Common myeloid progenitor, CD34-positive (primary cell): ENCODE data around the gene NTM.

Experiments
- CTCF ChIA-PET: fragments of 350-600 bp; sonication (Branson Sonifier 250); formaldehyde crosslinking; loops from one replicate; lab custom pipeline; 2021; ENCODE audit warnings: antibody characterized with exemption; lab: Charles Lee
- POLR2A ChIA-PET: fragments of 350-600 bp; sonication (Branson Sonifier 250); formaldehyde crosslinking; loops from one replicate; lab custom pipeline; 2021; ENCODE audit warnings: antibody characterized with exemption; lab: Charles Lee
- DNase-seq, 3 donors: peaks; one replicate each; pipeline versions ENCODE4 v3.0.0 to v3.0.0-alpha.2; 2013
- H3K27ac ChIP-seq, 2 experiments: 1 replicate in 1 of 2; 2 replicates in 1 of 2; pipeline ENCODE4 v1.7.0; 2013; ENCODE audit warnings: inconsistent platforms in 2 of 2, low read length in 2 of 2, mild to moderate bottlenecking in 2 of 2, low read depth in 1 of 2, moderate library complexity in 1 of 2; ENCODE audit not compliant: severe bottlenecking in 2 of 2, insufficient read depth in 1 of 2, poor library complexity in 1 of 2
- H3K27me3 ChIP-seq, 5 experiments: replicated peaks in 2 of 5; 1 replicate in 3 of 5; 2 replicates in 2 of 5; pipeline versions ENCODE4 v1.6.1 to v1.7.0; 2013; ENCODE audit warnings: low read length in 4 of 5, mild to moderate bottlenecking in 2 of 5, moderate library complexity in 2 of 5, inconsistent platforms in 1 of 5; ENCODE audit not compliant: insufficient read depth in 5 of 5, control insufficient read depth in 4 of 5
- H3K36me3 ChIP-seq, 4 experiments: 1 replicate in 2 of 4; 2 replicates in 2 of 4; pipeline versions ENCODE4 v1.6.1 to v1.7.0; 2013; ENCODE audit warnings: low read length in 3 of 4, control low read depth in 1 of 4, mild to moderate bottlenecking in 1 of 4; ENCODE audit not compliant: control insufficient read depth in 4 of 4, insufficient read depth in 4 of 4
- H3K4me1 ChIP-seq, 4 experiments: 1 replicate in 3 of 4; 2 replicates in 1 of 4; pipeline versions ENCODE4 v1.6.1 to v1.7.1; 2013; ENCODE audit warnings: low read length in 3 of 4, mild to moderate bottlenecking in 3 of 4, control low read depth in 1 of 4, inconsistent platforms in 1 of 4, moderate library complexity in 1 of 4; ENCODE audit not compliant: control insufficient read depth in 4 of 4, insufficient read depth in 4 of 4; ENCODE audit errors: control extremely low read depth in 1 of 4
- H3K4me3 ChIP-seq, 7 experiments: 1 replicate in 4 of 7; 2 replicates in 3 of 7; pipeline versions ENCODE4 v1.5.1 to v1.7.0; 2013; ENCODE audit warnings: mild to moderate bottlenecking in 7 of 7, low read length in 6 of 7, moderate library complexity in 6 of 7, inconsistent platforms in 2 of 7, low read depth in 2 of 7, control low read depth in 1 of 7; ENCODE audit not compliant: insufficient read depth in 4 of 7, control insufficient read depth in 1 of 7; ENCODE audit errors: extremely low read depth in 1 of 7
- H3K9me3 ChIP-seq, 5 experiments: 1 replicate in 4 of 5; 2 replicates in 1 of 5; pipeline versions ENCODE4 v1.6.1 to v1.7.1; 2013; ENCODE audit warnings: low read length in 4 of 5, mild to moderate bottlenecking in 2 of 5, inconsistent platforms in 1 of 5, low read depth in 1 of 5, moderate library complexity in 1 of 5; ENCODE audit not compliant: control insufficient read depth in 4 of 5, insufficient read depth in 2 of 5; ENCODE audit errors: control extremely low read depth in 1 of 5
- WGBS: methylation state at CpG from one replicate; pipeline ENCODE4 v1.1.5; 2013; ENCODE audit not compliant: insufficient coverage; 5-methylcytosine and 5-hydroxymethylcytosine counted together

NTM gene

GRCh38 chr11:131897956-131898355 is 527.5 kb downstream of the NTM start:
- Histone ChIP-seq H3K27me3 (peaks cover 0 to 18% (median 12%) of the 10 kb centered on the region in 5 experiments), H3K9me3 (no peaks in the 10 kb centered on the region), H3K36me3 (no peaks in the 10 kb centered on the region), H3K4me1 (no peaks in the 10 kb centered on the region), H3K4me3 (no peak overlapping the region), H3K27ac (no peak overlapping the region)
- ChIA-PET CTCF (no interaction called here), POLR2A (no interaction called here)
- WGBS = 100% methylated on average over 1 of the region's 5 CpGs
- no peak for DNase-seq

DNA sequence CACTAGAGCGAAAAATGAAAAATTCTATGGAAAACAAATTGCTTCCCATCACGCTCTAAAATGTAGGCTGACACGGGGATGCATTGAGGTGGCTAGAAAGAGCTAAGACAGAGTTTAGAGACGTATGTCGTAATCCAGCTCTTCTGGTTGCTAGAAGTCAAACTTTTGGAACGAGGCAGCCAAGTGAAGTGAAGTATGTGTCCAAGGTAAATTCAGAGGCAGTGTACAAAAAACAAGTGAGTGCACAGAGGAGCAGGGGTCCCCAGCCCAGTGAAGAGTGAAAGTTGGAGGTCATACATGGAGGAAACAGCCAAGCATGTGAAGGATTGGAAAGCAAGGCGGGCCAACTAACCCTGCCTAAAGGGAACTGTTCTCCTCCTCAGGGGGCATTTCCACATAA is 528.5 kb downstream of the NTM start:
- POLR2A ChIA-PET = no interaction called here
- no peaks in the 10 kb centered on the region for H3K36me3 ChIP-seq
- CTCF ChIA-PET = interaction anchor here (1.0 kb wide), 1 partner anchor 205 kb away, joined by 3 read pairs; no protein-coding TSS in a partner anchor
- DNase-seq = no peak
- H3K9me3 ChIP-seq = no peaks in the 10 kb centered on the region
- H3K27ac ChIP-seq = no peak overlapping the region
- WGBS = 99% methylated on average over 6 of the region's 7 CpGs
- no peaks in the 10 kb centered on the region for H3K4me1 ChIP-seq
- H3K27me3 ChIP-seq = peaks cover 0 to 20% (median 12%) of the 10 kb centered on the region in 5 experiments
- H3K4me3 ChIP-seq = no peak overlapping the region

GRCh38 chr11:131899950-131900580 is 529.6 kb downstream of the NTM start:
- Histone ChIP-seq H3K4me1 (no peaks in the 10 kb centered on the region), H3K27me3 (peaks cover 0 to 24% (median 13%) of the 10 kb centered on the region in 5 experiments), H3K36me3 (no peaks in the 10 kb centered on the region), H3K4me3 (no peak overlapping the region), H3K27ac (no peak overlapping the region), H3K9me3 (no peaks in the 10 kb centered on the region)
- WGBS = 18% methylated on average over 6 of the region's 6 CpGs
- CTCF ChIA-PET = interaction anchor here (1.0 kb wide), 1 partner anchor 206 kb away, joined by 3 read pairs; no protein-coding TSS in a partner anchor
- no peak for DNase-seq
- POLR2A ChIA-PET = no interaction called here

GRCh38 chr11:131902421-131902820 is 532.0 kb downstream of the NTM start:
- DNase-seq = no peak
- H3K27ac ChIP-seq = no peak overlapping the region
- H3K4me1 ChIP-seq = no peaks in the 10 kb centered on the region
- no peak overlapping the region for H3K4me3 ChIP-seq
- WGBS = 67% methylated on average over 1 of the region's 1 CpG
- peaks cover 8 to 44% (median 25%) of the 10 kb centered on the region in 5 experiments for H3K27me3 ChIP-seq
- POLR2A ChIA-PET = no interaction called here
- no peaks in the 10 kb centered on the region for H3K9me3 ChIP-seq
- no peaks in the 10 kb centered on the region for H3K36me3 ChIP-seq
- CTCF ChIA-PET = interaction anchor here (1.1 kb wide), 1 partner anchor 15 kb away, joined by 3 read pairs; no protein-coding TSS in a partner anchor

GRCh38 chr11:131903074-131903473 is 532.7 kb downstream of the NTM start:
- POLR2A ChIA-PET = no interaction called here
- no peak for DNase-seq
- CTCF ChIA-PET = interaction anchor here (1.0 to 1.1 kb wide), 2 partner anchors 16 to 156 kb away, joined by 3 to 5 read pairs; no protein-coding TSS in a partner anchor
- Histone ChIP-seq H3K4me1 (no peaks in the 10 kb centered on the region), H3K9me3 (no peaks in the 10 kb centered on the region), H3K27me3 (peaks cover 9 to 50% (median 27%) of the 10 kb centered on the region in 5 experiments), H3K4me3 (no peak overlapping the region), H3K36me3 (no peaks in the 10 kb centered on the region), H3K27ac (no peak overlapping the region)
- 100% methylated on average over 3 of the region's 5 CpGs for WGBS

DNA sequence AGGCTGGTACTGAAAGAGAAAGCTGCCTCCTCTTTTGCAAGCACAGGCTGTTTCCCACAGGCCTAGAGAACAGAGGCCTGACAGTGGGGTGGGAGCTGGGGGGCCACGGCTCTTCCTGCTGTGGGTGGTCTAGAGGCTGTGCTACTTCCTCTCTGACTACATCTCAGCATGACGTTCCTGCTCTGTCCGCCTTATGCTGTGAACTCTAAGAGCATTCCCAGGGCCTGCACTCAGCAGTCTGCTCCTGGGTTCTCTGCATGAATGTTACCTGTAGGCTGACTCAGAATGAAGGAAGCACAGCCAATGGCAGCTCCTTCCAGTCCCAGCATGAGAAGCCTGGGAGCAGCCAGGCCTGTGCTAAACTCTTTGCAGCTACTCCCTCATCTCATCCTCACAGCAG is 534.3 kb downstream of the NTM start:
- Histone ChIP-seq H3K27me3 (peaks cover 21 to 64% (median 33%) of the 10 kb centered on the region in 5 experiments), H3K4me3 (no peak overlapping the region), H3K36me3 (no peaks in the 10 kb centered on the region), H3K27ac (no peak overlapping the region), H3K4me1 (no peaks in the 10 kb centered on the region), H3K9me3 (no peaks in the 10 kb centered on the region)
- WGBS = 60% methylated on average over 3 of the region's 3 CpGs
- ChIA-PET CTCF (interaction anchor here (1.1 kb wide), 1 partner anchor 35 kb away, joined by 4 read pairs; no protein-coding TSS in a partner anchor), POLR2A (no interaction called here)
- DNase-seq = no peak

DNA sequence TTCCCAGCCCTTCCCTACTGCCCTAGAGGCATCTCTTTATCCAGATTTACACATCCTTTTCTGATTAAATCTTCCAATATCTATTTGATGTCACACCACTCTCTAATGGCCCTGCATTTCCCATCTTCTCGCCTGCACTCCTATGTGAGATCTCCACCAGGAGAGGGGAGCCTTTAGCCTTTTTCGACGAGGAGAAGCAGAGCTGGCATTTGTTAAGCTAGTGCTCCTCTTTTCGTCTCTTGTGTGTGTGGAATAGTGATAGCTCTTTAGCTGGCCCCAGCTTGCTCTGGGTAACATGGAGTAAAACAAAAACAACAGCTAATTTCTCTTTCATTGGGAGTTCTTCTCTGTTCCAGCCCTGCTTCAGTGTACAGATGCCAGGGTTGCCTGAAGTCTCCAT is 536.5 kb downstream of the NTM start:
- ChIA-PET CTCF (no interaction called here), POLR2A (no interaction called here)
- Histone ChIP-seq H3K27me3 (peaks cover 21 to 81% (median 36%) of the 10 kb centered on the region in 5 experiments), H3K36me3 (no peaks in the 10 kb centered on the region), H3K4me1 (peaks cover 0 to 15% (median 10%) of the 10 kb centered on the region in 4 experiments), H3K9me3 (no peaks in the 10 kb centered on the region), H3K27ac (no peak overlapping the region), H3K4me3 (no peak overlapping the region)
- 50% methylated on average over 4 of the region's 4 CpGs for WGBS
- no peak for DNase-seq
